HepG2 (cell line): Measurements from ENCODE around the gene DPCD.

Experiments
- ATF6 ChIP-seq: sonication (generic); formaldehyde crosslinking; conservative IDR thresholded peaks from 2 replicates; pipeline ENCODE4 v1.4.0; 2020; ENCODE audit warnings: missing genetic modification reagents
- BRF2 ChIP-seq: sonication (generic); formaldehyde crosslinking; IDR thresholded peaks from 2 replicates; pipeline ENCODE4 v1.8.1; 2022; ENCODE audit warnings: mild to moderate bottlenecking, missing genetic modification reagents
- CBX1 ChIP-seq: IDR thresholded peaks from one replicate; pipeline ENCODE4 v1.6.1; 2016; ENCODE audit warnings: antibody characterized with exemption, low read depth
- EP300 ChIP-seq, 3 experiments: sonication (generic) in 1 of 3; formaldehyde crosslinking in 1 of 3; IDR thresholded peaks; 2 replicates each; pipeline versions ENCODE4 v1.5.1 to v1.6.1; 2011 to 2020; ENCODE audit warnings: low read depth in 2 of 3, low read length in 2 of 3, borderline replicate concordance in 1 of 3, improper control_type of control experiment in 1 of 3, mild to moderate bottlenecking in 1 of 3, missing genetic modification reagents in 1 of 3, moderate library complexity in 1 of 3
- FOXA1 ChIP-seq, 2 experiments: fragments of 450-650 bp in 1 of 2; sonication (generic) in 1 of 2; formaldehyde crosslinking in 1 of 2; IDR thresholded peaks; 2 replicates each; pipeline versions ENCODE4 v1.4.0 to v1.6.1; 2016 to 2020; ENCODE audit warnings: missing genetic modification reagents in 1 of 2
- RXRA ChIP-seq: sonication (generic); formaldehyde crosslinking; IDR thresholded peaks from 2 replicates; pipeline ENCODE4 v1.5.1; 2020; ENCODE audit warnings: missing genetic modification reagents
- ZNF549 ChIP-seq: sonication (generic); formaldehyde crosslinking; IDR thresholded peaks from 2 replicates; pipeline ENCODE4 v1.5.0; 2020; ENCODE audit warnings: missing genetic modification reagents
- ZNF747 ChIP-seq: sonication (generic); formaldehyde crosslinking; IDR thresholded peaks from 2 replicates; pipeline ENCODE4 v1.8.1; 2023; ENCODE audit warnings: missing genetic modification reagents, mild to moderate bottlenecking, borderline replicate concordance

- TF ChIP-seq ZNF747 (no peak), RXRA (no peak), BRF2 (CRISPR knock-in tag) (no peak), FOXA1 (IDR thresholded peaks at IDR 0.05) (no peak), FOXA1 (CRISPR knock-in tag; IDR thresholded peaks at IDR 0.05) (no peak), CBX1 (no peak), ZNF549 (CRISPR knock-in tag) (no peak), ATF6 (CRISPR knock-in tag) (no peak), EP300 (IDR thresholded peaks at IDR 0.05; ENCODE audit: low read depth in 2 of 2, low read length in 2 of 2) (no peak), EP300 (CRISPR knock-in tag; IDR thresholded peaks at IDR 0.05; ENCODE audit: borderline replicate concordance) (no peak)
Observed at GRCh38 chr10:101550965-101551364, 37.2 kb upstream of the DPCD start.
